Mucosa of descending colon (tissue), 3 donors: ENCODE data around the gene GABRP. TPM values are rescaled to one million over a fixed set of nuclear protein-coding genes. Genes with fewer than 3 reads are reported as not detected.

Source experiments
- ATAC-seq: fragments of 200-7000 bp; cut with Tn5 transposase; one replicate; pipeline ENCODE4 v1.9.1; 2020; ENCODE audit warnings: mild to moderate bottlenecking, moderate library complexity
- DNase-seq, 3 donors: peaks; one replicate each; pipeline ENCODE4 v3.0.0-alpha.2; 2020
- H3K36me3 ChIP-seq: fragments of 200-600 bp; one replicate; pipeline ENCODE4 v1.8.0; 2021; ENCODE audit warnings: low read depth, mild to moderate bottlenecking
- H3K4me1 ChIP-seq: fragments of 200-600 bp; one replicate; pipeline ENCODE4 v1.8.0; 2021; ENCODE audit warnings: low read depth, mild to moderate bottlenecking
- H3K4me3 ChIP-seq: fragments of 200-600 bp; one replicate; pipeline ENCODE4 v1.8.0; 2021; ENCODE audit warnings: mild to moderate bottlenecking
- H3K9me3 ChIP-seq: fragments of 200-600 bp; one replicate; pipeline ENCODE4 v1.8.0; 2021; ENCODE audit warnings: mild to moderate bottlenecking
- intact Hi-C, 2 donors: fragments of 100-400 bp; cut with DNase I in 1 of 2; cut with micrococcal nuclease in 1 of 2; formaldehyde crosslinking; loops; one replicate each; pipeline versions ENCODE4 v1.11.0 to v1.11.1; 2022; cut with DNase I, micrococcal nuclease
- total RNA-seq, 3 donors: library from RNA; stranded (reverse); fragmentation: NEBNext Ultra II Directional in 2 of 3; extraction: Animal tissue kit (Norgen Biotek cat#: 25700) in 2 of 3; gene quantifications; one replicate each; pipeline versions ENCODE4 v1.2.1 to v1.2.4, GENCODE V29; 2021 to 2023
- TF ChIP-seq, protein P1 (sequence below): fragments of 200-600 bp; IDR thresholded peaks from one replicate; pipeline ENCODE4 v1.8.0; 2022; ENCODE audit warnings: antibody characterized with exemption, mild to moderate bottlenecking
- donor health status: DM: no; HTN: no; CAD: no; lungs with moderate emphysema.
- donor health status: DM: no; HTN: no; CAD: no.
- donor health status: DM: no; HTN: yes; CAD: no.

Gene GABRP
- total RNA-seq, 3 donors from 2014 or later: 0.09 to 2.0 TPM; not detected in 1

DNA sequence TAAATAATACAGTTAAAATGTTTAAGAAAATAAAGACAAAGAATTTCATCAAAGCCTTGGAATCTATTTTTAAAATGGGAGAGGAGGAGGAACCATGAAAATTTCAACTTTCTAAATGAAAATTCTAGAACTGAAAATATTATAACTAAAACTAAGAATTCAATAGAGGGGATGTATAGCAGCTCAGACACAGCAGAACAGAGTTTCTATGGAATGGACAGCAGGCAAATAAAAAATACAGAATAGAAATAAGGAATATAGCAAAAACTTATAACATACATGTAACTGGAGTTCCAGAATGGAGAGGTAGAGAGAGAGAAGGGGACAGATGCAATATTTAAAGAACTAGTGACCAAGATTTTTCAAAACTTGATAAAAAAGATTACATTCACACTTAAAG lies 76.9 kb downstream of the GABRP start:
- intact Hi-C loops: no loop called here
- Histone ChIP-seq H3K9me3 (peaks cover 13% of the 10 kb centered on the region), H3K36me3 (no peaks in the 10 kb centered on the region), H3K4me3 (no peak overlapping the region), H3K4me1 (peaks cover 5% of the 10 kb centered on the region)
- DNase-seq (no peak), ATAC-seq (no peak)
- TF ChIP-seq, protein P1, sequence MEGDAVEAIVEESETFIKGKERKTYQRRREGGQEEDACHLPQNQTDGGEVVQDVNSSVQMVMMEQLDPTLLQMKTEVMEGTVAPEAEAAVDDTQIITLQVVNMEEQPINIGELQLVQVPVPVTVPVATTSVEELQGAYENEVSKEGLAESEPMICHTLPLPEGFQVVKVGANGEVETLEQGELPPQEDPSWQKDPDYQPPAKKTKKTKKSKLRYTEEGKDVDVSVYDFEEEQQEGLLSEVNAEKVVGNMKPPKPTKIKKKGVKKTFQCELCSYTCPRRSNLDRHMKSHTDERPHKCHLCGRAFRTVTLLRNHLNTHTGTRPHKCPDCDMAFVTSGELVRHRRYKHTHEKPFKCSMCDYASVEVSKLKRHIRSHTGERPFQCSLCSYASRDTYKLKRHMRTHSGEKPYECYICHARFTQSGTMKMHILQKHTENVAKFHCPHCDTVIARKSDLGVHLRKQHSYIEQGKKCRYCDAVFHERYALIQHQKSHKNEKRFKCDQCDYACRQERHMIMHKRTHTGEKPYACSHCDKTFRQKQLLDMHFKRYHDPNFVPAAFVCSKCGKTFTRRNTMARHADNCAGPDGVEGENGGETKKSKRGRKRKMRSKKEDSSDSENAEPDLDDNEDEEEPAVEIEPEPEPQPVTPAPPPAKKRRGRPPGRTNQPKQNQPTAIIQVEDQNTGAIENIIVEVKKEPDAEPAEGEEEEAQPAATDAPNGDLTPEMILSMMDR: no peak

DNA sequence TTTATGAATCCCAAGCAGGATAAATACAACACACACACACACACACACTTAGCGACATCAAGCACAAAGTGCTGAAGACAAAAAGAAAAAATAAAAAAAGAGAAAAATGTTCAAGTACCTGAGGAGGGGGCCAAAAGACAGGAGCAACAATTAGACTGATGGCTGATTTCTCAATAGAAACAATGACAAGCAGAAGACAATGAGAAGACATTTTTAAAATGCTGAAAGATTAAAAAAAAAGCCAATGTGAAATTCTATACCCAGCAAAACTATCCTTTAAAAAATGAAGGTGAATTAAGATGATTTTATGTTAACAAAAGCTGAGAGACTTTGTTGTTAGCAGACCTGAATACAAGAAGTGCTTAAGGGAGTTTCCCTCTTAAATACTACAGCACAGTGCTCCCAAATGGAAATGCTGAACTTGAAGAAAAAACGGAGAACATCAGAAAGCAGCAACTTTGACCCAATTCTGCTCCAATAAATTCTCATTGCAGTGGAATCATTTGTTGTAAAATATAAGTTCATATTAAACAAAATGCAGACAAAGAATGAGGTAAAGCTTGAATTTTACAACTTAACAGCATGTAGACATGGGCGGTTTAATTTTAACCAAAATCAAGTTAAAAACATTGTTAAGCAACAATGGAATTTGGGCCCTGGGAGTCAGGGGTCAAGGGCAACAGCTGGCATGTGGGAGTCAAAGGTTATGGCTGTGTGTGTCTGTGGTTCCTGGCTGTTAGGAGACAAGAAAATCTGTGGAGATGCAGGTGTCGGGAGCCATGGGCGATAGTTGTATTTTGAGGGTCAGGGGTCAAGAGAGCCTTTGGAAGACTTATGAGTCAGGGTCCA lies 77.5 kb downstream of the GABRP start:
- no peak overlapping the region for H3K4me3 ChIP-seq
- ATAC-seq (no peak), DNase-seq (no peak)

DNA sequence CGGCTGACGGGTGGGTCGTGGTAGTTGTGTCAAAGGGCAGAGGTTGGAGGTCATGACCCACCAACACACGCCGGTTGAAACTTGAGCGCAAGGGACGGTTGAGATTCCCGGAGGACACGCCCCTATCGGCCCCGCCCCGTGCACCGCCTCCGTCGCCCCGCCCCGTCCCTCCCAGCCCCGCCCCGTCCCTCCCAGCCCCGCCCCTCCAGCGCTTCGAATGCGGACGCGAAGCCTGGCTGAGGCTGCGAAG lies 78.1 kb downstream of the GABRP start:
- H3K9me3 ChIP-seq: peaks cover 13% of the 10 kb centered on the region
- no peaks in the 10 kb centered on the region for H3K36me3 ChIP-seq
- TF ChIP-seq, protein P1: no peak
- peak in 1 of 3 donors; percentile 68 for DNase-seq
- H3K4me1 ChIP-seq: peaks cover 5% of the 10 kb centered on the region
- peak overlapping the region; percentile 36 for H3K4me3 ChIP-seq
- ATAC-seq: no peak
- intact Hi-C loops: no loop called here

More for the DNA sequence above, 77.5 kb downstream of the GABRP start:
- Histone ChIP-seq H3K4me1 (peaks cover 5% of the 10 kb centered on the region), H3K9me3 (peaks cover 13% of the 10 kb centered on the region), H3K36me3 (no peaks in the 10 kb centered on the region)
- intact Hi-C loops: no loop called here
- TF ChIP-seq, protein P1: no peak

DNA sequence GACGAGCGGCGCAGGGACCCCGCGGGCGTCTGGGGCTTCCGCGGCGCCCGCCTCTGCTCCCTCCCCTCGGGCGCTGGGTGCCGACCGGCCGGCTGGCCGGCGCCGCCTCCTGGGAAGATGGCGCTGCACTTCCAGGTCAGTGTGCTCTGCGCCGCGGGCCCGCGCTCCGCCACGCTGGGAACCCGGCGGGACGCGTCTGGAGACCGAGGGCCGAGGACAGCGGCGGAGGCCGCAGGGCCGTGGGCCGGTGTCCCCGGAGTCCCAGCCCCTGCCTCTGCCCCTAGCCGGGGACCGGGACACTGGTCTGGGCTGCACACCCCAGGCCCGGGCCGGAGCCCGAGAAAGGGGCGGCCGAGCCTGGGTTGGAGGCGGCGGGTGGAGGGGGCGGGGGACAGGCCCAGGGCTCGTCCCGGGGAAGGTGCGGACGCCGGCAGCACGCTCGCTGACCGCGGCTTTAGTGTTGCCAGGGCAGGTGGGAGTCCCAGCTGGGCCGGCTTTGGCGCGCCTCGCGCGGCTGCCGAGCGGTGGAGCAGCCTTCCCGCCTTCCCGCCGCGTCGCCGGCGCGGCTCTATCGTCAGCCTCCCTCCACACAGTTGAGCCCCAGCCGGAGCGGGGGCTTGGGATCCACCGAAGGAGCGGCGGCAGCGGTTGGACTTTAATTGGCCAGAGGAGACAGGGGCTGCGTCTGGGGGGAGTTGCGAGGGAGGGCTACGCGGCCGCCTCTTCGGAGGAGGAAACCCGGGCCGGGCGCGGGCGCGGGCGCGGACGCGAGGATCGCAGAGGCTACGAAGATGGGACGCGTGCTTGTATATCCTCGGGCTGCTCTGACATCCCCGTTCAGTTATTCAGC lies 78.6 kb downstream of the GABRP start, which contains the start of gene RANBP17:
TSS of gene RANBP17 (plus strand) at position 102 of the 850 bp plus-strand sequence.
- ATAC-seq: peak; percentile 96
- Histone ChIP-seq H3K4me3 (peak within 1 kb of the TSS; percentile 36), H3K4me1 (peaks cover 5% of the 10 kb centered on the region), H3K9me3 (peaks cover 13% of the 10 kb centered on the region), H3K36me3 (no peaks in the 10 kb centered on the region)
- DNase-seq: peak; percentile 37 to 80 (median 72)
- intact Hi-C loops: no loop called here
- TF ChIP-seq, protein P1: no peak

DNA sequence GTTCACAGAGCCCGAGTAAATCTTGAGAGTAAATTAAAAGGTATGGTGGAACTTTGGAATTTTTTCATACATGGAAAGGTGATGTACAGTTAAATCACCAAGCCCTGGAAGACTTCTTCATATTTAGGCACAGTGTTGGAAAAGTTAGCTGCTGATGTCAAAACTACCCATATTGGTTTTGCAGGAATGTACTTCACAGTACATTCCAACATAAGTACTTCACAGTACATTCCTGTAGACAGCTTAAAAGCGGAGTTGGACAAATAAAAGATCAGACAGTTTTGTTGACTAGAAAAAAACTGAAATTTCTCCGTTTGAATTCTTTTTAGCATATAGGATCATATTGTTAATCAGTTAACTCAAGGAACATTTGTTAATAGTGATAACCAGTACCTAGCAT lies 80.1 kb downstream of the GABRP start:
- peaks cover 13% of the 10 kb centered on the region for H3K9me3 ChIP-seq
- no peak for DNase-seq
- TF ChIP-seq, protein P1: no peak
- H3K36me3 ChIP-seq: no peaks in the 10 kb centered on the region
- intact Hi-C loops: no loop called here
- ATAC-seq: no peak
- peaks cover 5% of the 10 kb centered on the region for H3K4me1 ChIP-seq
- H3K4me3 ChIP-seq: no peak overlapping the region

Other genes starting within 250 kb of the GABRP start
- 10 to 100 TPM; 11.7 to 19.7 (median 13.4) TPM for gene RANBP17, start 78.3 kb downstream of the GABRP start, total RNA-seq